OCI-M2 (cell line): Measurements from ENCODE around the gene CGREF1.

Experiments
- DNase-seq: peaks from one replicate; lab custom pipeline; 2025; ENCODE audit not compliant: unreplicated experiment; lab: John Stamatoyannopoulos, UW

CGREF1 gene

GRCh38 chr2:27074738-27075565 lies 44.0 kb downstream of the CGREF1 start:
- DNase-seq: no peak

GRCh38 chr2:27073782-27074181 lies 45.1 kb downstream of the CGREF1 start:
- no peak for DNase-seq

- DNase-seq: no peak
These were observed 46.0 kb downstream of the CGREF1 start for GRCh38 chr2:27072920-27073319.

- DNase-seq: no peak
These were observed 46.7 kb downstream of the CGREF1 start for GRCh38 chr2:27071990-27072830.

- DNase-seq: no peak
These were observed 47.5 kb downstream of the CGREF1 start, which contains the start of gene OST4 for GRCh38 chr2:27071277-27071989. Gene OST4, minus strand, starts transcription at chr2:27071654.

- DNase-seq: no peak
These were observed 48.2 kb downstream of the CGREF1 start for GRCh38 chr2:27070653-27071276.

- no peak for DNase-seq
These were observed 48.8 kb downstream of the CGREF1 start for GRCh38 chr2:27069961-27070618.

- DNase-seq: no peak
These were observed 49.5 kb downstream of the CGREF1 start for GRCh38 chr2:27069436-27069835.

- no peak for DNase-seq
These were observed 51.5 kb downstream of the CGREF1 start for GRCh38 chr2:27067385-27067784.

GRCh38 chr2:27065128-27065527 lies 53.8 kb downstream of the CGREF1 start:
- no peak for DNase-seq

- no peak for DNase-seq
These were observed 58.6 kb downstream of the CGREF1 start for GRCh38 chr2:27060323-27060722.

GRCh38 chr2:27059141-27059820 lies 59.6 kb downstream of the CGREF1 start:
- DNase-seq: no peak

GRCh38 chr2:27058210-27058609 lies 60.7 kb downstream of the CGREF1 start:
- DNase-seq: no peak

GRCh38 chr2:27057184-27057583 lies 61.7 kb downstream of the CGREF1 start:
- no peak for DNase-seq

- no peak for DNase-seq
These were observed 64.2 kb downstream of the CGREF1 start for GRCh38 chr2:27054721-27055120.

GRCh38 chr2:27053776-27054175 lies 65.2 kb downstream of the CGREF1 start:
- no peak for DNase-seq

- no peak for DNase-seq
These were observed 65.6 kb downstream of the CGREF1 start for GRCh38 chr2:27053321-27053720.

- DNase-seq: no peak
These were observed 66.9 kb downstream of the CGREF1 start for GRCh38 chr2:27051902-27052645.
